ENCODE data around the gene FAM219B.
"Not testable (repeated sequence)": the region's sequence is repeated elsewhere in the genome, so short reads cannot be mapped to it uniquely, and the experiment has no call there.

The FAM219B gene

GRCh38 chr15:74906450-74907162 lies at the start of gene FAM219B:
TSS of gene FAM219B (minus strand) at chr15:74906851. CDS start at chr15:74906800, 51 bp downstream.
- H3K9ac ChIP-seq (ENCODE audit: low read length) = peak within 1 kb of the TSS; percentile 82
- H3K27ac ChIP-seq (ENCODE audit: low read depth, low read length) = peak within 1 kb of the TSS; percentile 90
- H3K4me1 ChIP-seq (ENCODE audit: control insufficient read depth, insufficient read depth, low read length) = peaks cover 14% of the 10 kb centered on the region
- H3K27me3 ChIP-seq (ENCODE audit: control insufficient read depth, insufficient read depth, low read length) = no peaks in the 10 kb centered on the region
- H3K36me3 ChIP-seq (ENCODE audit: control insufficient read depth, insufficient read depth, low read length) = peaks cover 12% of the 10 kb centered on the region
- peak within 1 kb of the TSS; percentile 92 for H3K4me3 ChIP-seq (ENCODE audit: low read length)

- peak overlapping the region; percentile 79 for H3K4me3 ChIP-seq (ENCODE audit: low read length)
- peak overlapping the region; percentile 8 for H3K27ac ChIP-seq (ENCODE audit: low read depth, low read length)
- H3K36me3 ChIP-seq (ENCODE audit: control insufficient read depth, insufficient read depth, low read length) = no peaks in the 10 kb centered on the region
- peaks cover 5% of the 10 kb centered on the region for H3K4me1 ChIP-seq (ENCODE audit: control insufficient read depth, insufficient read depth, low read length)
- peaks cover 19% of the 10 kb centered on the region for H3K27me3 ChIP-seq (ENCODE audit: control insufficient read depth, insufficient read depth, low read length)
- no peak overlapping the region for H3K9ac ChIP-seq (ENCODE audit: low read length)
Observed at GRCh38 chr15:74955796-74956647, 49.4 kb upstream of the FAM219B start.

- Histone ChIP-seq H3K36me3 (ENCODE audit: control insufficient read depth, insufficient read depth, low read length) (no peaks in the 10 kb centered on the region), H3K4me3 (ENCODE audit: low read length) (peak overlapping the region; percentile 34), H3K27ac (ENCODE audit: low read depth, low read length) (no peak overlapping the region), H3K4me1 (ENCODE audit: control insufficient read depth, insufficient read depth, low read length) (peaks cover 5% of the 10 kb centered on the region), H3K9ac (ENCODE audit: low read length) (no peak overlapping the region), H3K27me3 (ENCODE audit: control insufficient read depth, insufficient read depth, low read length) (peaks cover 19% of the 10 kb centered on the region)
Observed at GRCh38 chr15:74955017-74955416, 48.4 kb upstream of the FAM219B start.

GRCh38 chr15:74954515-74954914 lies 47.9 kb upstream of the FAM219B start:
- Histone ChIP-seq H3K4me1 (ENCODE audit: control insufficient read depth, insufficient read depth, low read length) (peaks cover 5% of the 10 kb centered on the region), H3K36me3 (ENCODE audit: control insufficient read depth, insufficient read depth, low read length) (no peaks in the 10 kb centered on the region), H3K4me3 (ENCODE audit: low read length) (peak overlapping the region; percentile 34), H3K27ac (ENCODE audit: low read depth, low read length) (no peak overlapping the region), H3K9ac (ENCODE audit: low read length) (no peak overlapping the region), H3K27me3 (ENCODE audit: control insufficient read depth, insufficient read depth, low read length) (peaks cover 19% of the 10 kb centered on the region)

GRCh38 chr15:74951006-74951405 lies 44.4 kb upstream of the FAM219B start:
- H3K36me3 ChIP-seq (ENCODE audit: control insufficient read depth, insufficient read depth, low read length) = no peaks in the 10 kb centered on the region
- H3K27ac ChIP-seq (ENCODE audit: low read depth, low read length) = no peak overlapping the region
- H3K4me3 ChIP-seq (ENCODE audit: low read length) = no peak overlapping the region
- peaks cover 7% of the 10 kb centered on the region for H3K27me3 ChIP-seq (ENCODE audit: control insufficient read depth, insufficient read depth, low read length)
- H3K9ac ChIP-seq (ENCODE audit: low read length) = no peak overlapping the region
- peaks cover under 1% of the 10 kb centered on the region for H3K4me1 ChIP-seq (ENCODE audit: control insufficient read depth, insufficient read depth, low read length)

- no peak overlapping the region for H3K9ac ChIP-seq (ENCODE audit: low read length)
- no peaks in the 10 kb centered on the region for H3K36me3 ChIP-seq (ENCODE audit: control insufficient read depth, insufficient read depth, low read length)
- no peak overlapping the region for H3K4me3 ChIP-seq (ENCODE audit: low read length)
- no peaks in the 10 kb centered on the region for H3K4me1 ChIP-seq (ENCODE audit: control insufficient read depth, insufficient read depth, low read length)
- H3K27ac ChIP-seq (ENCODE audit: low read depth, low read length) = no peak overlapping the region
- H3K27me3 ChIP-seq (ENCODE audit: control insufficient read depth, insufficient read depth, low read length) = peaks cover 7% of the 10 kb centered on the region
Observed at GRCh38 chr15:74950078-74950908, 43.6 kb upstream of the FAM219B start.

- Histone ChIP-seq H3K27ac (ENCODE audit: low read depth, low read length) (peak within 1 kb of the TSS; percentile 93), H3K27me3 (ENCODE audit: control insufficient read depth, insufficient read depth, low read length) (no peaks in the 10 kb centered on the region), H3K4me1 (ENCODE audit: control insufficient read depth, insufficient read depth, low read length) (peaks cover 3% of the 10 kb centered on the region), H3K9ac (ENCODE audit: low read length) (peak within 1 kb of the TSS; percentile 70), H3K36me3 (ENCODE audit: control insufficient read depth, insufficient read depth, low read length) (no peaks in the 10 kb centered on the region), H3K4me3 (ENCODE audit: low read length) (peak within 1 kb of the TSS; percentile 87)
Observed at GRCh38 chr15:74937590-74938371, 31.1 kb upstream of the FAM219B start, which contains the start of gene COX5A. TSS of gene COX5A (minus strand) at chr15:74938073. CDS start at chr15:74938014, 59 bp downstream.

- Histone ChIP-seq H3K27ac (ENCODE audit: low read depth, low read length) (peak overlapping the region; percentile 93), H3K4me1 (ENCODE audit: control insufficient read depth, insufficient read depth, low read length) (peaks cover 3% of the 10 kb centered on the region), H3K9ac (ENCODE audit: low read length) (peak overlapping the region; percentile 70), H3K36me3 (ENCODE audit: control insufficient read depth, insufficient read depth, low read length) (no peaks in the 10 kb centered on the region), H3K4me3 (ENCODE audit: low read length) (peak overlapping the region; percentile 87), H3K27me3 (ENCODE audit: control insufficient read depth, insufficient read depth, low read length) (no peaks in the 10 kb centered on the region)
Observed at GRCh38 chr15:74937272-74937589, 30.6 kb upstream of the FAM219B start.

GRCh38 chr15:74935193-74935592 lies 28.5 kb upstream of the FAM219B start:
- not testable (repeated sequence) for H3K27ac ChIP-seq (ENCODE audit: low read depth, low read length); H3K4me3 ChIP-seq (ENCODE audit: low read length); H3K9ac ChIP-seq (ENCODE audit: low read length); H3K27me3 ChIP-seq (ENCODE audit: control insufficient read depth, insufficient read depth, low read length); H3K36me3 ChIP-seq (ENCODE audit: control insufficient read depth, insufficient read depth, low read length); H3K4me1 ChIP-seq (ENCODE audit: control insufficient read depth, insufficient read depth, low read length)

- H3K27ac ChIP-seq (ENCODE audit: low read depth, low read length) = no peak overlapping the region
- H3K4me3 ChIP-seq (ENCODE audit: low read length) = no peak overlapping the region
- H3K36me3 ChIP-seq (ENCODE audit: control insufficient read depth, insufficient read depth, low read length) = peaks cover 10% of the 10 kb centered on the region
- no peaks in the 10 kb centered on the region for H3K27me3 ChIP-seq (ENCODE audit: control insufficient read depth, insufficient read depth, low read length)
- H3K4me1 ChIP-seq (ENCODE audit: control insufficient read depth, insufficient read depth, low read length) = peaks cover 3% of the 10 kb centered on the region
- H3K9ac ChIP-seq (ENCODE audit: low read length) = no peak overlapping the region
Observed at GRCh38 chr15:74933573-74933972, 26.9 kb upstream of the FAM219B start.

GRCh38 chr15:74928771-74929198 lies 22.1 kb upstream of the FAM219B start:
- Histone ChIP-seq H3K27me3 (ENCODE audit: control insufficient read depth, insufficient read depth, low read length) (no peaks in the 10 kb centered on the region), H3K27ac (ENCODE audit: low read depth, low read length) (no peak overlapping the region), H3K9ac (ENCODE audit: low read length) (no peak overlapping the region), H3K4me1 (ENCODE audit: control insufficient read depth, insufficient read depth, low read length) (no peaks in the 10 kb centered on the region), H3K36me3 (ENCODE audit: control insufficient read depth, insufficient read depth, low read length) (peaks cover 14% of the 10 kb centered on the region), H3K4me3 (ENCODE audit: low read length) (no peak overlapping the region)

All from rectal smooth muscle tissue (tissue), 1 donor.